Heart left ventricle (tissue), 13 donors: ENCODE measurements around the gene PDXK.

Experiments
- POLR2A ChIP-seq, 2 donors: fragments of 450-650 bp; IDR thresholded peaks; one replicate each; pipeline ENCODE4 v1.6.1; 2017; ENCODE audit warnings: antibody characterized with exemption in 2 of 2, mild to moderate bottlenecking in 2 of 2, moderate library complexity in 2 of 2
- TF ChIP-seq, protein P1 (sequence below), 12 donors: fragments of 200-600 bp; sonication (generic) in 4 of 12; IDR thresholded peaks; one replicate each; pipeline versions ENCODE4 v1.5.0 to v1.8.0; 2018 to 2022; ENCODE audit warnings: antibody characterized with exemption in 12 of 12, mild to moderate bottlenecking in 5 of 12
- donor health status: ischemic (EF 13 %, LVEDD 7.1; RV severe dilation, severe dysfunction).
- donor health status: DM: no; HTN: yes; CAD: no.
- donor health status: DM: no; HTN: no; CAD: no.
- donor health status: ischemic (EF 25% LVEDD 6.9; RV normal size, moderate dysfunction).
- donor health status: ischemic (EF 25% LVEDD 5.7; RV mildly dilated, moderate dysfunction).
- donor health status: ischemic (EF 35%, LVEDD 5.7; RV mildly dilated, moderate dysfunction).
- donor health status: nonischemic (EF 11% LVEDD 7.7; RV severe dilation, severe dysfunction).
- donor health status: DM: yes; HTN: yes; CAD: no.
- donor health status: PGD.
- donor health status: ischemic (EF 29% LVEDD 5.4; RV normal size, mild dysfunction).
- donor health status: nonischemic (EF 23%, LVEDD 6.1; RV moderate dilation, normal function).

DNA sequence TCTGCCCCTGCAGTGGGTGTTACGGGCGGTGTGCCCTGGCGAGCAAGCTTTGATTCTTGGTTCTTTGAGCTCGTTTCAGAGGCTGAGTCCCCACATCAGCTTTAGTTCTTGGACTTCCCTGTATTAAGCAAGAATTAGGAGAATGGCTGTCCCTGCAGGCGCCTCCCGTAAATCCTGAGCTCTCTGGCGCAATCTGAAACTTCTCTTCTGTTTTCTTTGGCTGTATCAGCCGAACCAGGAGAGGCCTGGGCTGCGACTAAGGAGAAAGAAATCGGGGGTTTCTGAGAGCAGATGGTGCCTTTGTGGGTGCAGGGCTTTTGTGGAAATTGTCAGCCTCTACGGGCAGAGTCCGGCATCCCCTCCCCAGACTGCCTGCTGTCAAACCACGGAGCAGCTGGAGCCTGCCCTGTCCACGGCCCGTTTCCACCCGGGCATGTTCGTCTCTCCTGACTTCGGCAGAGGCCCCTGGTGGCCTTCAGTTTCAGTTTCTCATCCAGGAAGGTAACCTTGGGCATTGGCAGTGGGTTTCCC, 39.2 kb downstream of the PDXK start:
- TF ChIP-seq POLR2A (IDR thresholded peaks at IDR 0.05): no peak
- TF ChIP-seq, protein P1, sequence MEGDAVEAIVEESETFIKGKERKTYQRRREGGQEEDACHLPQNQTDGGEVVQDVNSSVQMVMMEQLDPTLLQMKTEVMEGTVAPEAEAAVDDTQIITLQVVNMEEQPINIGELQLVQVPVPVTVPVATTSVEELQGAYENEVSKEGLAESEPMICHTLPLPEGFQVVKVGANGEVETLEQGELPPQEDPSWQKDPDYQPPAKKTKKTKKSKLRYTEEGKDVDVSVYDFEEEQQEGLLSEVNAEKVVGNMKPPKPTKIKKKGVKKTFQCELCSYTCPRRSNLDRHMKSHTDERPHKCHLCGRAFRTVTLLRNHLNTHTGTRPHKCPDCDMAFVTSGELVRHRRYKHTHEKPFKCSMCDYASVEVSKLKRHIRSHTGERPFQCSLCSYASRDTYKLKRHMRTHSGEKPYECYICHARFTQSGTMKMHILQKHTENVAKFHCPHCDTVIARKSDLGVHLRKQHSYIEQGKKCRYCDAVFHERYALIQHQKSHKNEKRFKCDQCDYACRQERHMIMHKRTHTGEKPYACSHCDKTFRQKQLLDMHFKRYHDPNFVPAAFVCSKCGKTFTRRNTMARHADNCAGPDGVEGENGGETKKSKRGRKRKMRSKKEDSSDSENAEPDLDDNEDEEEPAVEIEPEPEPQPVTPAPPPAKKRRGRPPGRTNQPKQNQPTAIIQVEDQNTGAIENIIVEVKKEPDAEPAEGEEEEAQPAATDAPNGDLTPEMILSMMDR (IDR thresholded peaks at IDR 0.05): no peak
